ENCODE data around the gene PPP1R15B. TPM values are rescaled to one million over a fixed set of nuclear protein-coding genes. Genes with fewer than 3 reads are reported as not detected.
A peak's percentile ranks its signal among the peaks of the same experiment; 100 is the strongest.

The PPP1R15B gene
- total RNA-seq, 6 experiments from 2014 or later, result 27.4 to 34.8 (median 30.9) TPM

DNA sequence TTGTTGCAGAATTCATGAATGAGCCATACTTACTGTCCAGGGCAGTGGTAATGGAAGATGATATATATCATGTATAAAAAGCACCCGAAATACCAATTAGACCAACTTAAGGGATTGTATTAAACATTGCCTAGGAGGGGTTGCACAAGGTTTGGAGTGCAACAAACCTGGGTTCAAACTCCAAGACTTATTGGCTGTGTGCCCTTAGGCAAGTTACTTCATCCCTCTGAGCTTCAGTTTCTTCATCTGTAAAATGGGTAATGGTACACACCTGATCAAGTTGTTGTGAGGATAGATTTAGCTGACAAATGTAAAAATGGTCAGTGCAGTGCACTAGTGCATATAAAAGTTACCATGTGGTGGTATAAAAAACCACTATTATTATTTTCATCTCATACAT, 9.8 kb upstream of the PPP1R15B start:
- Mint-ChIP-seq H3K4me3 (no peak overlapping the region), H3K9me3 (no peaks in the 10 kb centered on the region), H3K36me3 (ENCODE audit: low read depth) (peaks cover 5% of the 10 kb centered on the region; the same call in 1 of the 2 replicates), H3K27ac (no peak overlapping the region), H3K27me3 (ENCODE audit: insufficient read depth) (peaks cover 2% of the 10 kb centered on the region), H3K4me1 (ENCODE audit: low read depth) (peaks cover 68% of the 10 kb centered on the region)
- DNase-seq, result no peak
- TF ChIP-seq, protein P1, sequence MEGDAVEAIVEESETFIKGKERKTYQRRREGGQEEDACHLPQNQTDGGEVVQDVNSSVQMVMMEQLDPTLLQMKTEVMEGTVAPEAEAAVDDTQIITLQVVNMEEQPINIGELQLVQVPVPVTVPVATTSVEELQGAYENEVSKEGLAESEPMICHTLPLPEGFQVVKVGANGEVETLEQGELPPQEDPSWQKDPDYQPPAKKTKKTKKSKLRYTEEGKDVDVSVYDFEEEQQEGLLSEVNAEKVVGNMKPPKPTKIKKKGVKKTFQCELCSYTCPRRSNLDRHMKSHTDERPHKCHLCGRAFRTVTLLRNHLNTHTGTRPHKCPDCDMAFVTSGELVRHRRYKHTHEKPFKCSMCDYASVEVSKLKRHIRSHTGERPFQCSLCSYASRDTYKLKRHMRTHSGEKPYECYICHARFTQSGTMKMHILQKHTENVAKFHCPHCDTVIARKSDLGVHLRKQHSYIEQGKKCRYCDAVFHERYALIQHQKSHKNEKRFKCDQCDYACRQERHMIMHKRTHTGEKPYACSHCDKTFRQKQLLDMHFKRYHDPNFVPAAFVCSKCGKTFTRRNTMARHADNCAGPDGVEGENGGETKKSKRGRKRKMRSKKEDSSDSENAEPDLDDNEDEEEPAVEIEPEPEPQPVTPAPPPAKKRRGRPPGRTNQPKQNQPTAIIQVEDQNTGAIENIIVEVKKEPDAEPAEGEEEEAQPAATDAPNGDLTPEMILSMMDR (IDR thresholded peaks at IDR 0.05), result no peak

DNA sequence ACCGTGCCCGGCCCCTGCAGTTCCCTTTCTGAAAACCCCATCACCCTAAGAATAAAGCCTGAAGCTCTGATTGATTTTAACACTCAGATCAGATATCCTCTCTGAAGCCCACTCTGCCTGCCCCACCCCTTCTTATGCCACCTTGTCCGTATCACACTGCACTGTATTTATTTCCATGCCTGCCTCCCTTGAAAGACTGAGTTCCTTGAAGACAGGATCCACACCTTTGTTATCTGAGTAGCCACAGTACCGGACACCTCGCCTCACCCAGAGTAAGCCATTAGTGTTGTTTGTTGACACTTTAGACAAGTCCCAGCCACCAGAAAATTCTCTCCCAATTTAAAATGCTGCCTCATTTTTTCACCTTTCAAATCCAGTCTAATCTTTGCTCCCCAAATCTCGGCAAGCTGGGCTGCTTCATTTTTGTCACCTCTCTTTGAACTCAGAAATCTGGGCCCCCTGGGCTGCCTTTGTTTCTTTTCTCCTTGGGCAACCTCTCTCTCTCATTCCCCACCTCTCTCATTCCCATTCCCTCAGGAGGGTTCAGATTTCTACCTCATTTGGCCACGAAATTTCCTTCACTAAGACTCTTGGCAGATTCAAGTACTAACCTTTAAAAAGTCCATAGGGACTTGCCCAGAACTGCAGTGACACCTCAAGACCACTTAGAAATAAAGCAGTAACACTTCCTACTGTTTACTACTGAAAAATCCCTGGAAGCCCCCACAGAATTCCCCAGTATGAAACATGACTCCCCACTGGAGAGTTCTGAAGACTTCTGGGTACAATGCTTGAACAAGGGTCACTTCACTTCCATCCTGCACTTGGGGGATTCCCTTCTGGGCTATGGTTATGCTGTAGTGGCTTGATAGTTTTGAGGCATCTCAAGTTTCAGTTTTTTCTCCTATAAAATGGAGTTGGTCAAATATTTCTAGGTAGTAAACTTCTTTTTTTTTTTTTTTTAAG, 8.7 kb upstream of the PPP1R15B start:
- Mint-ChIP-seq H3K27ac (peak overlapping the region; percentile 22; the same call in 1 of the 2 replicates), H3K4me1 (ENCODE audit: low read depth) (peaks cover 64% of the 10 kb centered on the region), H3K36me3 (ENCODE audit: low read depth) (peaks cover 5% of the 10 kb centered on the region; the same call in 1 of the 2 replicates), H3K9me3 (no peaks in the 10 kb centered on the region), H3K27me3 (ENCODE audit: insufficient read depth) (no peaks in the 10 kb centered on the region; the same call in 1 of the 2 replicates), H3K4me3 (peak overlapping the region; percentile 33; the same call in 1 of the 2 replicates)
- DNase-seq, result no peak
- TF ChIP-seq, protein P1 (IDR thresholded peaks at IDR 0.05), result no peak

DNA sequence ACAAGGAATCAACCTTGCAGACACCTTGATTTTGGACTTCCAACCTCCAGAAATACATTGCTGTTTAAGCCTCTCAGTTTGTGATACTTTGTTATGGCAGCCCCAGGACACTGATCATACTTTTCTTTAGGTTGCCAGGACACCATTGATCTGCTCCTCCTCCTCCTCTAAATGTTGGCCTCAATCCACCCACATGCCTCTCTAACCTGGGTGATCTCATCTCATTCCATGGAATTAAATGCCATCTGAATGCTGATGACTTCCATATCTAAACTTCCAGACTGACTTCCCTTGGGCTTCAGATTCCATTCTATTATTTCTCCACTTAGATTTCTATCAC, 7.4 kb upstream of the PPP1R15B start:
- Mint-ChIP-seq H3K4me3 (peak overlapping the region; percentile 76), H3K4me1 (ENCODE audit: low read depth) (peaks cover 59% of the 10 kb centered on the region), H3K27me3 (ENCODE audit: insufficient read depth) (no peaks in the 10 kb centered on the region; the same call in 1 of the 2 replicates), H3K9me3 (no peaks in the 10 kb centered on the region), H3K27ac (peak overlapping the region; percentile 98), H3K36me3 (ENCODE audit: low read depth) (peaks cover 5% of the 10 kb centered on the region; the same call in 1 of the 2 replicates)
- DNase-seq, result peak; percentile 47
- TF ChIP-seq, protein P1 (IDR thresholded peaks at IDR 0.05), result no peak

DNA sequence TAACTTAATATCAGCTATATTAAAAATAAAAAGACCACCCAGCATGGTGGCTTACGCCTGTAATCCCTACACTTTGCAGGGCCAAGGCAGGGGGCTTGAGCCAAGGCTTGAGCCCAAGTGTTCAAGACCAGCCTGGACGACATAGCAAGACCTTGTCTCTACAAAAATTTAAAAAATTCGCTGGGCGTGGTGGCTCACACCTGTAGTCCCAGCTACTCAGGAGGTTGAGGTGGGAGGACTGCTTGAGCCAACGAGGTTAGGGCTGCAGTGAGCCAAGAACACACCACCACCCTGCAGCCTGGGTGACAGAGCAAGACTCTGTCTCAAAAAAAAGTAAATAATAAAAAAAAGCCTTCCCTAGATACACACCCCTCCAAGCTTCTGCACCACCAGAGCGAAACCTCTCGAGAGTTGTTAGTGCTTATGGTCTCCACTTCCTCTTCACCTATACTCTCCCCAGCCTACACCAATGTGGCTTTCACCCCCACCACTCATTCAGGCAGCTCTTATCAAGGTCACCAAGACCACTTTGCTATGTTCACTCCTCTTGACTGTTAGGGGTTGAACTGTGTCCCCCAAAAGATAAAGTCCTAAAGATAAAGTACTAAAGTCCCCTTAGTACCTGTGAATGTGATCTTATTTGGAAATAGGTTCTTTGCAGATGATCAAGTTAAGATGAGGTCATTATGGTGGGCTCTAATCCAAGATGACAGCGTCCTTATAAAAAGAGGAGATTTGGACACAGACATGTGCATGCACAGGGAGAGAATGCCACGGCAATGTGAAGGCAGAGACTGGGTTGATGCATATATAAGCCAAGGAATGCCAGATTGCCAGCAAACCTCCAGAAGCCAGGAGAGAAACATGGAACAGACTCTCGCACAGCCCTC, 6.8 kb upstream of the PPP1R15B start:
- Mint-ChIP-seq H3K4me3 (peak overlapping the region; percentile 86), H3K27me3 (ENCODE audit: insufficient read depth) (no peaks in the 10 kb centered on the region; the same call in 1 of the 2 replicates), H3K4me1 (ENCODE audit: low read depth) (peaks cover 55% of the 10 kb centered on the region), H3K27ac (peak overlapping the region; percentile 98), H3K36me3 (ENCODE audit: low read depth) (peaks cover 5% of the 10 kb centered on the region; the same call in 1 of the 2 replicates), H3K9me3 (no peaks in the 10 kb centered on the region)
- TF ChIP-seq, protein P1 (IDR thresholded peaks at IDR 0.05), result no peak
- DNase-seq, result peak; percentile 73
